ENCODE data around the gene HIGD2A. TPM values are rescaled to one million over a fixed set of nuclear protein-coding genes. Genes with fewer than 3 reads are reported as not detected.

Gene HIGD2A
- total and polyA plus RNA-seq, 3 experiments from 2014 or later = 98.3 to 221 (median 101) TPM

GRCh38 chr5:176392526-176392925 lies 4.0 kb downstream of the HIGD2A start:
- no peak overlapping the region for H3K27ac ChIP-seq (ENCODE audit: low read depth, low read length)
- H3K36me3 ChIP-seq (ENCODE audit: insufficient read depth, low read length) = no peaks in the 10 kb centered on the region
- no peaks in the 10 kb centered on the region for H3K27me3 ChIP-seq (ENCODE audit: insufficient read depth, low read length, poor library complexity, severe bottlenecking)
- H3K4me1 Mint-ChIP-seq = peaks cover 15 to 19% (median 16%) of the 10 kb centered on the region in 3 donors
- H3K4me1 ChIP-seq (ENCODE audit: insufficient read depth, low read length) = peaks cover 10% of the 10 kb centered on the region
- H3K27ac Mint-ChIP-seq = peak overlapping the region in 1 of 8 donors; percentile 66
- DNase-seq = no peak
- H3K36me3 Mint-ChIP-seq = peaks cover 0 to 74% (median 4%) of the 10 kb centered on the region in 3 donors
- H3K27me3 Mint-ChIP-seq = no peaks in the 10 kb centered on the region
- no peaks in the 10 kb centered on the region for H3K9me3 ChIP-seq (ENCODE audit: low read length)
- H3K4me3 Mint-ChIP-seq = no peak overlapping the region
- no peaks in the 10 kb centered on the region for H3K9me3 Mint-ChIP-seq
- no peak overlapping the region for H3K4me3 ChIP-seq (ENCODE audit: low read length)
- POLR2A ChIA-PET = no interaction called here
- CTCF ChIA-PET = interaction anchor here (1.6 kb wide), 1 partner anchor 31 kb away, joined by 5 read pairs; the partner anchor contains the start of gene KIAA1191

GRCh38 chr5:176394096-176394495 lies 5.5 kb downstream of the HIGD2A start:
- Histone ChIP-seq H3K36me3 (ENCODE audit: insufficient read depth, low read length) (no peaks in the 10 kb centered on the region), H3K4me1 (ENCODE audit: insufficient read depth, low read length) (peaks cover 5% of the 10 kb centered on the region), H3K4me3 (ENCODE audit: low read length) (no peak overlapping the region), H3K9me3 (ENCODE audit: low read length) (no peaks in the 10 kb centered on the region), H3K27ac (ENCODE audit: low read depth, low read length) (no peak overlapping the region), H3K27me3 (ENCODE audit: insufficient read depth, low read length, poor library complexity, severe bottlenecking) (no peaks in the 10 kb centered on the region)
- no peaks in the 10 kb centered on the region for H3K27me3 Mint-ChIP-seq
- DNase-seq = peak in 1 of 5 donors; percentile 23
- H3K36me3 Mint-ChIP-seq = peaks cover 0 to 70% (median 8%) of the 10 kb centered on the region in 3 donors
- no peaks in the 10 kb centered on the region for H3K9me3 Mint-ChIP-seq
- peaks cover 6 to 7% (median 6%) of the 10 kb centered on the region in 3 donors for H3K4me1 Mint-ChIP-seq
- CTCF ChIA-PET = interaction anchor here (1.0 kb wide), 1 partner anchor 33 kb away, joined by 3 read pairs; the partner anchor contains the start of gene KIAA1191
- no peak overlapping the region for H3K4me3 Mint-ChIP-seq
- H3K27ac Mint-ChIP-seq = no peak overlapping the region
- POLR2A ChIA-PET = no interaction called here

DNA sequence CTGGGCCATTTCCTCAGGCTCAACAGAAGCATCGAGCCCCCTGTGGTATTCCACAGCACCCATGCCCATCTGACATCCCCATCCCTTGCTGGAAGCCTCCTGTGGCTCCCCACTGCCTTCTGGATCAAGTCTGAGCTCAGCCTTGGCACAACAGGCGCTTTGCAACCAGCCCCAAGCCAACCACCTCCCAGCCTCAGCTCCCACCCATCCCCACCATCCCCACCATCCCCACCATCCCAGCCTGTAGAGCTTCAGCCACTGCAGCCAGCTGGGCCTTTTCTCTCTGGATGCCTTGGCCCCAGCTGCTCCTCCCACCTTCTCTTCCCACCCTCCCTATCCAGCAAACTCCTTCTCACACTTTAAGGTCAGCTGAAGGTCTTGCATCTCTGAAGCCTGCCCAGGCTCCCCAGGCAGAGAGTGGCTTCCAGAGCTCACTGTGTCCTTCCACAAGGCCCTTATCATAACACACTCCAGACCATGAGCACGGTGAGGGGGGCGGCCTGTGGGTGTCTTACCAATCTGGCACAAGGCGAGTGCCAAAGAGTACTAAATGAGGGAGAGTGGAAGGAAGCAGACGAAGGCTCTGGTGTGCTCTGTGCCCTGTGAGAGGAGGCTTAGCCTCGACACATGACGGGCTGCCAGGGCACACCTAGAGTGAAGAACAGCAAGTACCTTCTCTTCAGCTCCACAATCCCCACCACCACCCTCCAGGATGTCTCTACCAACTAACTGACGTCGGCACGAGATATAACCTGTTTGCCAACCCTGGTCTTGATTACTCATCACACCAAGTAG lies 6.5 kb downstream of the HIGD2A start:
- Histone ChIP-seq H3K9me3 (ENCODE audit: low read length) (no peaks in the 10 kb centered on the region), H3K36me3 (ENCODE audit: insufficient read depth, low read length) (no peaks in the 10 kb centered on the region), H3K27me3 (ENCODE audit: insufficient read depth, low read length, poor library complexity, severe bottlenecking) (no peaks in the 10 kb centered on the region), H3K4me1 (ENCODE audit: insufficient read depth, low read length) (no peaks in the 10 kb centered on the region), H3K27ac (ENCODE audit: low read depth, low read length) (no peak overlapping the region), H3K4me3 (ENCODE audit: low read length) (no peak overlapping the region)
- Mint-ChIP-seq H3K4me1 (no peaks in the 10 kb centered on the region), H3K27me3 (no peaks in the 10 kb centered on the region), H3K36me3 (peaks cover 0 to 67% (median 10%) of the 10 kb centered on the region in 3 donors), H3K27ac (no peak overlapping the region), H3K9me3 (no peaks in the 10 kb centered on the region), H3K4me3 (no peak overlapping the region)
- peak in 1 of 5 donors; percentile 28 for DNase-seq
- CTCF ChIA-PET = interaction anchor here (0.5 kb wide), 1 partner anchor 14 kb away, joined by 3 read pairs; no protein-coding TSS in a partner anchor
- POLR2A ChIA-PET = no interaction called here

- H3K36me3 ChIP-seq (ENCODE audit: insufficient read depth, low read length) = no peaks in the 10 kb centered on the region
- no peaks in the 10 kb centered on the region for H3K27me3 Mint-ChIP-seq
- peak overlapping the region in 3 of 8 donors; percentile 8 to 70 (median 48) for H3K27ac Mint-ChIP-seq
- ChIA-PET CTCF (no interaction called here), POLR2A (no interaction called here)
- no peak overlapping the region for H3K4me3 Mint-ChIP-seq
- H3K4me3 ChIP-seq (ENCODE audit: low read length) = no peak overlapping the region
- H3K9me3 Mint-ChIP-seq = no peaks in the 10 kb centered on the region
- H3K4me1 ChIP-seq (ENCODE audit: insufficient read depth, low read length) = no peaks in the 10 kb centered on the region
- H3K36me3 Mint-ChIP-seq = peaks cover 0 to 67% (median 7%) of the 10 kb centered on the region in 3 donors
- peak overlapping the region; percentile 24 for H3K27ac ChIP-seq (ENCODE audit: low read depth, low read length)
- H3K9me3 ChIP-seq (ENCODE audit: low read length) = no peaks in the 10 kb centered on the region
- peak in 1 of 5 donors; percentile 14 for DNase-seq
- H3K27me3 ChIP-seq (ENCODE audit: insufficient read depth, low read length, poor library complexity, severe bottlenecking) = no peaks in the 10 kb centered on the region
- H3K4me1 Mint-ChIP-seq = no peaks in the 10 kb centered on the region
These were observed 7.8 kb downstream of the HIGD2A start for GRCh38 chr5:176396330-176396729.

- H3K36me3 Mint-ChIP-seq = peaks cover 0 to 64% (median 6%) of the 10 kb centered on the region in 3 donors
- no peak overlapping the region for H3K4me3 ChIP-seq (ENCODE audit: low read length)
- no peaks in the 10 kb centered on the region for H3K27me3 Mint-ChIP-seq
- H3K36me3 ChIP-seq (ENCODE audit: insufficient read depth, low read length) = no peaks in the 10 kb centered on the region
- ChIA-PET POLR2A (no interaction called here), CTCF (interaction anchor here (1.2 kb wide), 1 partner anchor 9 kb away, joined by 3 read pairs; no protein-coding TSS in a partner anchor)
- peaks cover 0 to 4% (median 2%) of the 10 kb centered on the region in 3 donors for H3K4me1 Mint-ChIP-seq
- peak overlapping the region in 3 of 8 donors; percentile 39 to 96 (median 55) for H3K27ac Mint-ChIP-seq
- no peak overlapping the region for H3K4me3 Mint-ChIP-seq
- H3K4me1 ChIP-seq (ENCODE audit: insufficient read depth, low read length) = no peaks in the 10 kb centered on the region
- H3K27ac ChIP-seq (ENCODE audit: low read depth, low read length) = no peak overlapping the region
- H3K27me3 ChIP-seq (ENCODE audit: insufficient read depth, low read length, poor library complexity, severe bottlenecking) = no peaks in the 10 kb centered on the region
- no peaks in the 10 kb centered on the region for H3K9me3 Mint-ChIP-seq
- H3K9me3 ChIP-seq (ENCODE audit: low read length) = no peaks in the 10 kb centered on the region
- DNase-seq = peak in 1 of 5 donors; percentile 27
These were observed 9.3 kb downstream of the HIGD2A start for GRCh38 chr5:176397736-176398420.

DNA sequence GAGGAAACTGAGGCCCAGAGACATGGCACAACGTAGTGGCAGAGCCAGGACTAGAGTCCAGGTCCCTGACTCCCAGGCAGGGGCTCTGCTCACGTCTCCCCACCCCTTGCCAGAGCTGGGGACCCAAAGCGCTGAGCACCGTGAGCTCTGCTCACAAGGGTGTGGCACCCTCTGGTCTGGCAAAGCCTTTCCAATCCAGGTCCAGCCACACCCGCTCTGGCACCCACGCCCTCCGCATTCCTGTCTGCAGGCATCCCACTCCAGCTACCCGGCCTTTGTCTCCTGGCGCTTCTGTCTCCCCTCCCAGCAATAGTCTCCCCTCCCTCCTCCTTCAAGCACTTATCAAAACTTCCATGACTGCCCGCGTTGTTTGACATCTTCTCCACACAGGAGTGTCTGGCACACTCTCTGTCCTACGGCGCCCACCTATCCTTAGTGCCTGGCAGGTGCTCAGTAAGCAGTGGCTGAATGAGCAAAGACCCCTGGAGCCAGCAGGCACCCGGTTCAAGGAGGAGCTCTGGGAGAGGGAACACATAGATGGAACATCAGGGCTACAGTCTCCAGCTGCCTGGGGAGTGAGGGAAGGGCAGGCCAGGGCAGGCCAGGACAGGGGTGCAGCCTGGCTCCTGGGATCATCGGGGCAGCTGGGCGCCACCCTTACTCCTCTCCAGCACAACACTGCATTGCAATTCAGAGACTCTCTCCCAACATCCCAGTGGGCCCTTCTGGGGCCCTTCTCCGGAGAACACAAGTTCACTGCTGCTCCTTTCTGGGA lies 12.0 kb downstream of the HIGD2A start:
- peak in 1 of 5 donors; percentile 36 for DNase-seq
- no peaks in the 10 kb centered on the region for H3K27me3 Mint-ChIP-seq
- no peaks in the 10 kb centered on the region for H3K9me3 ChIP-seq (ENCODE audit: low read length)
- no peaks in the 10 kb centered on the region for H3K27me3 ChIP-seq (ENCODE audit: insufficient read depth, low read length, poor library complexity, severe bottlenecking)
- H3K9me3 Mint-ChIP-seq = no peaks in the 10 kb centered on the region
- ChIA-PET CTCF (no interaction called here), POLR2A (no interaction called here)
- peaks cover 0 to 54% (median 6%) of the 10 kb centered on the region in 3 donors for H3K36me3 Mint-ChIP-seq
- H3K36me3 ChIP-seq (ENCODE audit: insufficient read depth, low read length) = no peaks in the 10 kb centered on the region
- H3K4me3 ChIP-seq (ENCODE audit: low read length) = no peak overlapping the region
- H3K4me1 ChIP-seq (ENCODE audit: insufficient read depth, low read length) = no peaks in the 10 kb centered on the region
- no peak overlapping the region for H3K27ac ChIP-seq (ENCODE audit: low read depth, low read length)
- H3K4me1 Mint-ChIP-seq = peaks cover 0 to 4% (median 2%) of the 10 kb centered on the region in 3 donors
- H3K27ac Mint-ChIP-seq = peak overlapping the region in 1 of 8 donors; percentile 36
- peak overlapping the region in 1 of 7 donors; percentile 61 for H3K4me3 Mint-ChIP-seq

DNA sequence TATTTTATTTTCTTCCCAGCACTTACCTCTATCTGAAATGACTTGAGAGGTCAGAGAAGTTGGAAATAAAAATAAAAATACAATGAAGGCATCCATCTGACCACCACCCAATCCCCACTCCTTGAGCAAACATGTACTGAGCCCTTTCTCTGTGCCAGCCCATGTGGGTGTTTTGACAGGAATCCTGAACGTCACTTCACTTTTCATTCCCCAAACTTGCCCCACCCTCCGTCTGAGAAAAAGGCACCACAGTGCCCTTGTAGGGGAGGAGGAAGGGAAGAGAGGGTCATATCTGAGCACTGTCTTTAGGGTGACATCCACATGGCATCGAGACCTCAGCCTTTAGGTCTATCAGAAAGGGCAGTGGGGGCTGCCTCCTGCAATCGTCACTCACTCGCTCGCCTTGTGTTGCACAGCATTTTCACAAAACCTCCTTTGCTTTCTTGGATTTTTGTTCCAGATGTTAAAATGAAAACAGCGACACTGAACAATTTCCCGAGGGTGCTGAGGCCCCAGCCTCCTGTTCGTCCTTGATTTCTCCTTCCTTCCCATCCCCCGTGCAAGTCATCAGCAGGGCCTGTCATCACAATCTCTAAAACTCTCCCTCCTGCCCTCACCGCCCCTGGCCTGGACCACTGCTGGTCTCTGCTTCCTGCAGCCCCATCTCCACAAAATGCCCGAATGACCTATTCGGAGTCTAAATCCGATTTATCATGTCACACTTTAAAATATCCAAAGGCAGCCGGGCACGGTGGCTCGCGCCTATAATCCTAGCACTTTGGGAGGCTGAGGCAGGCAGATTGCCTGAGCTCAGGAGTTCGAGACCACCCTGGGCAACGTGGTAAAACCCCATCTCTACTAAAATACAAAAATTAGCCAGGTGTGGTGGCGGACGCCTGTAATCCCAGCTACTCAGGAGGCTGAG lies 13.0 kb downstream of the HIGD2A start:
- H3K4me3 ChIP-seq (ENCODE audit: low read length) = no peak overlapping the region
- peak overlapping the region in 2 of 8 donors; percentile 36 to 61 for H3K27ac Mint-ChIP-seq
- H3K27me3 ChIP-seq (ENCODE audit: insufficient read depth, low read length, poor library complexity, severe bottlenecking) = no peaks in the 10 kb centered on the region
- no peak overlapping the region for H3K27ac ChIP-seq (ENCODE audit: low read depth, low read length)
- no peaks in the 10 kb centered on the region for H3K9me3 ChIP-seq (ENCODE audit: low read length)
- H3K4me3 Mint-ChIP-seq = no peak overlapping the region
- no peaks in the 10 kb centered on the region for H3K9me3 Mint-ChIP-seq
- CTCF ChIA-PET = no interaction called here
- H3K4me1 Mint-ChIP-seq = peaks cover 0 to 4% (median 2%) of the 10 kb centered on the region in 3 donors
- no peaks in the 10 kb centered on the region for H3K27me3 Mint-ChIP-seq
- no peaks in the 10 kb centered on the region for H3K36me3 ChIP-seq (ENCODE audit: insufficient read depth, low read length)
- POLR2A ChIA-PET = no interaction called here
- H3K4me1 ChIP-seq (ENCODE audit: insufficient read depth, low read length) = no peaks in the 10 kb centered on the region
- H3K36me3 Mint-ChIP-seq = peaks cover 0 to 56% (median 7%) of the 10 kb centered on the region in 3 donors
- DNase-seq = no peak
